CD4-positive, alpha-beta T cell (primary cell): ENCODE measurements around the gene AK2. TPM values are rescaled to one million over a fixed set of nuclear protein-coding genes. Genes with fewer than 3 reads are reported as not detected.
A peak's percentile ranks its signal among the peaks of the same experiment; 100 is the strongest.

ENCODE experiments used
- ATAC-seq: fragments of 200-7000 bp; cut with Tn5 transposase; one replicate; pipeline ENCODE4 v1.10.0; 2022; ENCODE audit warnings: mild to moderate bottlenecking; ENCODE audit not compliant: poor library complexity
- CTCF ChIA-PET: fragments of 350-600 bp; sonication (Branson Sonifier 250); formaldehyde crosslinking; loops from one replicate; lab custom pipeline; 2021; ENCODE audit warnings: antibody characterized with exemption, inconsistent platforms; lab: Charles Lee
- POLR2A ChIA-PET: fragments of 350-600 bp; sonication (Branson Sonifier 250); formaldehyde crosslinking; loops from one replicate; lab custom pipeline; 2021; ENCODE audit warnings: antibody characterized with exemption, inconsistent platforms; lab: Charles Lee
- DNase-seq, 14 experiments: peaks; one replicate each; pipeline ENCODE4 v3.0.0-alpha.2; 2013 to 2020; ENCODE audit warnings: mixed read lengths in 2 of 14
- H3K27ac ChIP-seq, 2 donors: one replicate each; pipeline versions ENCODE4 v1.5.1 to v1.7.0; 2013; ENCODE audit warnings: low read length in 2 of 2, low read depth in 1 of 2, mild to moderate bottlenecking in 1 of 2
- H3K27me3 ChIP-seq, 2 experiments: 1 replicate in 1 of 2; 2 replicates in 1 of 2; pipeline versions ENCODE4 v1.6.1 to v1.7.0; 2013; ENCODE audit warnings: low read length in 2 of 2, control low read depth in 1 of 2, mild to moderate bottlenecking in 1 of 2, moderate library complexity in 1 of 2; ENCODE audit not compliant: insufficient read depth in 2 of 2, control insufficient read depth in 1 of 2
- H3K36me3 ChIP-seq: one replicate; pipeline ENCODE4 v1.6.1; 2013; ENCODE audit warnings: low read length, control low read depth; ENCODE audit not compliant: insufficient read depth
- H3K4me1 ChIP-seq: one replicate; pipeline ENCODE4 v1.6.1; 2013; ENCODE audit warnings: low read length, control low read depth; ENCODE audit not compliant: insufficient read depth
- H3K4me3 ChIP-seq: one replicate; pipeline ENCODE4 v1.5.1; 2013; ENCODE audit warnings: mild to moderate bottlenecking, low read length, moderate library complexity
- H3K9me3 ChIP-seq, 2 experiments: 1 replicate in 1 of 2; 2 replicates in 1 of 2; pipeline versions ENCODE4 v1.6.1 to v1.7.0; 2013; ENCODE audit warnings: low read length in 2 of 2, mild to moderate bottlenecking in 2 of 2, control low read depth in 1 of 2, moderate library complexity in 1 of 2; ENCODE audit not compliant: control insufficient read depth in 1 of 2, insufficient read depth in 1 of 2
- H3K27ac Mint-ChIP-seq: one replicate; pipeline ENCODE4 v1.8.0; 2020; ENCODE audit warnings: mixed read lengths
- H3K27me3 Mint-ChIP-seq: one replicate; pipeline ENCODE4 v1.8.0; 2021; ENCODE audit warnings: mixed read lengths
- H3K36me3 Mint-ChIP-seq: one replicate; pipeline ENCODE4 v1.8.0; 2021; ENCODE audit warnings: low read depth, mixed read lengths
- H3K4me1 Mint-ChIP-seq: one replicate; pipeline ENCODE4 v1.8.0; 2021; ENCODE audit warnings: low read depth, mixed read lengths
- H3K4me3 Mint-ChIP-seq: one replicate; pipeline ENCODE4 v1.8.0; 2020; ENCODE audit warnings: mild to moderate bottlenecking, mixed read lengths
- H3K9me3 Mint-ChIP-seq: one replicate; pipeline ENCODE4 v1.8.0; 2020; ENCODE audit warnings: mixed read lengths
- CTCF ChIP-seq: fragments of 200-600 bp; IDR thresholded peaks from one replicate; pipeline ENCODE4 v1.8.0; 2022; ENCODE audit warnings: antibody characterized with exemption, mild to moderate bottlenecking
- intact Hi-C, 2 experiments: fragments of 100-400 bp; cut with DNase I in 1 of 2; cut with micrococcal nuclease in 1 of 2; formaldehyde crosslinking; loops; one replicate each; pipeline versions ENCODE4 v1.15.1 to v1.9.0; 2023 to 2025; cut with DNase I, micrococcal nuclease
- total RNA-seq, 174 experiments: library from RNA in 2 of 174; stranded (reverse) in 2 of 174; gene quantifications; one replicate each; pipeline ENCODE4 v1.2.3 and lab custom pipeline; 2021 to 2026

The AK2 gene
- total RNA-seq, 2 experiments from 2014 or later = 25.6 to 30.4 TPM

- no peak overlapping the region for H3K27ac ChIP-seq
- POLR2A ChIA-PET = no interaction called here
Observed at GRCh38 chr1:33050221-33051076, 13.8 kb upstream of the AK2 start.

GRCh38 chr1:33049371-33049770 is 12.7 kb upstream of the AK2 start:
- Mint-ChIP-seq H3K9me3 (no peaks in the 10 kb centered on the region), H3K27ac (no peak overlapping the region), H3K4me1 (no peaks in the 10 kb centered on the region), H3K36me3 (no peaks in the 10 kb centered on the region), H3K27me3 (peaks cover 14% of the 10 kb centered on the region), H3K4me3 (no peak overlapping the region)
- H3K27ac ChIP-seq = no peak overlapping the region
- no peaks in the 10 kb centered on the region for H3K9me3 ChIP-seq
- no peaks in the 10 kb centered on the region for H3K27me3 ChIP-seq
- H3K4me1 ChIP-seq = peaks cover 8% of the 10 kb centered on the region
- H3K4me3 ChIP-seq = no peak overlapping the region
- H3K36me3 ChIP-seq = no peaks in the 10 kb centered on the region
- intact Hi-C loops = no loop called here
- no peak for TF ChIP-seq CTCF
- ChIA-PET CTCF (no interaction called here), POLR2A (interaction anchor here (1.0 kb wide), 1 partner anchor 85 kb away, joined by 3 read pairs; the partner anchor contains the start of gene RNF19B)
- ATAC-seq (no peak), DNase-seq (no peak)

More at GRCh38 chr1:33050221-33051076, 13.8 kb upstream of the AK2 start:
- DNase-seq (peak in 2 of 14 experiments; percentile 37 to 59), ATAC-seq (no peak)
- Mint-ChIP-seq H3K9me3 (no peaks in the 10 kb centered on the region), H3K27me3 (peaks cover 14% of the 10 kb centered on the region), H3K36me3 (no peaks in the 10 kb centered on the region), H3K4me3 (no peak overlapping the region), H3K4me1 (no peaks in the 10 kb centered on the region), H3K27ac (no peak overlapping the region)
- Histone ChIP-seq H3K4me1 (peaks cover 8% of the 10 kb centered on the region), H3K36me3 (no peaks in the 10 kb centered on the region), H3K4me3 (no peak overlapping the region), H3K9me3 (no peaks in the 10 kb centered on the region), H3K27me3 (no peaks in the 10 kb centered on the region)
- CTCF ChIA-PET = no interaction called here
- intact Hi-C loops = no loop called here
- TF ChIP-seq CTCF = no peak

- H3K4me1 Mint-ChIP-seq = no peaks in the 10 kb centered on the region
- Histone ChIP-seq H3K27ac (no peak overlapping the region), H3K9me3 (no peaks in the 10 kb centered on the region), H3K4me3 (no peak overlapping the region), H3K27me3 (no peaks in the 10 kb centered on the region), H3K36me3 (no peaks in the 10 kb centered on the region), H3K4me1 (peaks cover 8% of the 10 kb centered on the region)
- intact Hi-C loops = no loop called here
- H3K27me3 Mint-ChIP-seq = peaks cover 14% of the 10 kb centered on the region
- TF ChIP-seq CTCF = no peak
- no peak overlapping the region for H3K4me3 Mint-ChIP-seq
- CTCF ChIA-PET = no interaction called here
- POLR2A ChIA-PET = interaction anchor here (1.0 kb wide), 1 partner anchor 84 kb away, joined by 3 read pairs; the partner anchor contains the start of gene RNF19B
- H3K36me3 Mint-ChIP-seq = no peaks in the 10 kb centered on the region
- H3K9me3 Mint-ChIP-seq = no peaks in the 10 kb centered on the region
- ATAC-seq (no peak), DNase-seq (no peak)
- no peak overlapping the region for H3K27ac Mint-ChIP-seq
Observed at GRCh38 chr1:33048426-33048825, 11.7 kb upstream of the AK2 start.
